ENCODE results near the gene TSC2.
"Not testable (repeated sequence)": the region's sequence is repeated elsewhere in the genome, so short reads cannot be mapped to it uniquely, and the experiment has no call there.

Gene TSC2

GRCh38 chr16:2030036-2030435 lies 17.7 kb upstream of the TSC2 start:
- no peak for DNase-seq (ENCODE audit: low read depth in 2 of 2)

- no peak for DNase-seq (ENCODE audit: low read depth in 2 of 2)
These were observed 16.7 kb upstream of the TSC2 start for GRCh38 chr16:2031081-2031577.

GRCh38 chr16:2032285-2033056 lies 15.3 kb upstream of the TSC2 start:
- DNase-seq (ENCODE audit: low read depth in 2 of 2): no peak

- DNase-seq (ENCODE audit: low read depth in 2 of 2): no peak
These were observed 14.5 kb upstream of the TSC2 start for GRCh38 chr16:2033057-2033908.

- DNase-seq (ENCODE audit: low read depth in 2 of 2): not testable (repeated sequence)
These were observed 13.7 kb upstream of the TSC2 start for GRCh38 chr16:2033909-2034695.

GRCh38 chr16:2034696-2035430 lies 12.9 kb upstream of the TSC2 start:
- DNase-seq (ENCODE audit: low read depth in 2 of 2): no peak

- no peak for DNase-seq (ENCODE audit: low read depth in 2 of 2)
These were observed 12.2 kb upstream of the TSC2 start for GRCh38 chr16:2035431-2036199.

GRCh38 chr16:2036200-2036966 lies 11.4 kb upstream of the TSC2 start:
- DNase-seq (ENCODE audit: low read depth in 2 of 2): no peak

GRCh38 chr16:2037115-2037514 lies 10.7 kb upstream of the TSC2 start:
- no peak for DNase-seq (ENCODE audit: low read depth in 2 of 2)

GRCh38 chr16:2037647-2038381 lies 10.0 kb upstream of the TSC2 start:
- DNase-seq (ENCODE audit: low read depth in 2 of 2): no peak

GRCh38 chr16:2038382-2039231 lies 9.2 kb upstream of the TSC2 start:
- no peak for DNase-seq (ENCODE audit: low read depth in 2 of 2)

GRCh38 chr16:2039274-2040031 lies 8.3 kb upstream of the TSC2 start:
- no peak for DNase-seq (ENCODE audit: low read depth in 2 of 2)

- no peak for DNase-seq (ENCODE audit: low read depth in 2 of 2)
These were observed 7.6 kb upstream of the TSC2 start for GRCh38 chr16:2040041-2040786.

- DNase-seq (ENCODE audit: low read depth in 2 of 2): no peak
These were observed 6.8 kb upstream of the TSC2 start for GRCh38 chr16:2040787-2041522.

- no peak for DNase-seq (ENCODE audit: low read depth in 2 of 2)
These were observed 5.4 kb upstream of the TSC2 start for GRCh38 chr16:2042171-2042985.

Measured in activated CD4-positive, alpha-beta T cell treated with anti-CD3 and anti-CD28 coated beads for 24 hours (primary cell).